ENCODE measurements around the gene SSH3.

The SSH3 gene, protein sequence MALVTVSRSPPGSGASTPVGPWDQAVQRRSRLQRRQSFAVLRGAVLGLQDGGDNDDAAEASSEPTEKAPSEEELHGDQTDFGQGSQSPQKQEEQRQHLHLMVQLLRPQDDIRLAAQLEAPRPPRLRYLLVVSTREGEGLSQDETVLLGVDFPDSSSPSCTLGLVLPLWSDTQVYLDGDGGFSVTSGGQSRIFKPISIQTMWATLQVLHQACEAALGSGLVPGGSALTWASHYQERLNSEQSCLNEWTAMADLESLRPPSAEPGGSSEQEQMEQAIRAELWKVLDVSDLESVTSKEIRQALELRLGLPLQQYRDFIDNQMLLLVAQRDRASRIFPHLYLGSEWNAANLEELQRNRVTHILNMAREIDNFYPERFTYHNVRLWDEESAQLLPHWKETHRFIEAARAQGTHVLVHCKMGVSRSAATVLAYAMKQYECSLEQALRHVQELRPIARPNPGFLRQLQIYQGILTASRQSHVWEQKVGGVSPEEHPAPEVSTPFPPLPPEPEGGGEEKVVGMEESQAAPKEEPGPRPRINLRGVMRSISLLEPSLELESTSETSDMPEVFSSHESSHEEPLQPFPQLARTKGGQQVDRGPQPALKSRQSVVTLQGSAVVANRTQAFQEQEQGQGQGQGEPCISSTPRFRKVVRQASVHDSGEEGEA

DNA sequence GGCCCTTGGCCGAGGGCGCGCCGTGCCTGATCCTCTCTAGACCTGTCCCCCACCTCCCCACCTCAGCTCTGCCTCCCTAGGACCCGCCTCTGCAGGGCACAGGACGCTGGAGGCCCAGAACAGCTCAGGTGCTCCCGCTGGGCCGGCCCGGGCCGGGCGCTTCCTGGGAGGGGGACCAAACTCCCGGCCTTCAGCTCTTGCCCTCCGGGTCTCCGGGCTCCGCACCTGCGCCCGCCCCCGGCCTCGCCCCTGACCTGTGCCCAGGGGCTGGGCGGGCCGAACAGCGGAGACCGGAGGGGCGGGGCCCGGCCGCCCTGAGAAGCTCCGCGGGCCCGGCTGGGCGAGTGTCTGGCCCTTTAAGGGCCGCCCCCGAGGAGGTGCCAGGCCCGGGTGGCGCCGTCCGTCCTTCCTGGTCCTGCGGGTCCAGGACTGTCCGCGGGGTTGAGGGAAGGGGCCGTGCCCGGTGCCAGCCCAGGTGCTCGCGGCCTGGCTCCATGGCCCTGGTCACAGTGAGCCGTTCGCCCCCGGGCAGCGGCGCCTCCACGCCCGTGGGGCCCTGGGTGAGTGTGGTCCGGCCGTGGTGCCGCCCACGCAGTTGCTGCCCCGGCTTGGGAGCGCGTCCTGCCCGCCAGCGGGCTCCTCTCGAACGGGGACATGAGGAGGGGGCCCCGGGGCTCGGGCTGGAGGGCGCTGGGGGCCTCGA, at the start of gene SSH3:
Gene SSH3 (plus strand): TSS at position 399 of the 703 bp plus-strand sequence. CDS start 96 bp downstream, at position 495.
- peak; percentile 43 for DNase-seq

DNA sequence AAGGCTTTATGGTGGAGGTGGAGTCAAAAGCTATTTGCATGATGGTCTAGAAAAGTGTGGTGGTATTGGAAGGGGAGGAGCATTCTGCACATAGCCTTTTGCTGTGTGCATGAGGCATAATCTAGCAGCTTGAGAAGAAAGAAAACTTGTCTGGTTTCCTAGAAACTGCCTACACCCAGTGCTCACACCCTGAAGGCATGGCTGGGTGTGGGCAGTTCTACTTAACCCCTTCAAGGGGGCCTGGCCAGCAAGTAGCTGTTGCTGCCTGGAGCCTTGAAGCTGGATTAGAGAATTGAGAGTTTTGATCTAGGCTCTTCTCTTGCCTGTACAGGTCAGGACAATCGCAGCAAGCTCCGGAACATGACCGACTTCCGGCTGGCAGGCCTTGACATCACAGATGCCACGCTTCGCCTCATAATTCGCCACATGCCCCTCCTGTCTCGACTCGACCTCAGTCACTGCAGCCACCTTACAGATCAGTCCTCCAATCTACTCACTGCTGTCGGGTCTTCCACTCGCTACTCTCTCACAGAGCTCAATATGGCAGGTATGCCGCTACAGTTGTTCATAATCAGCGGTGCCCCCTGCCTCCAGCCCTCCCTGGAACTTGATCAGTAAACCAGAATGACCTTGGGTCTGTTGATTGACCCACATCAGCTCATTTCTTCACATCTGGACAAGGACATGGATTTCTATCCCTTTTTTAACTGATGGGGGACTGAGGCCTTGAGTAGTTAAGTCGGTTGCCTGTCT, 49.3 kb upstream of the SSH3 start:
- DNase-seq: no peak

DNA sequence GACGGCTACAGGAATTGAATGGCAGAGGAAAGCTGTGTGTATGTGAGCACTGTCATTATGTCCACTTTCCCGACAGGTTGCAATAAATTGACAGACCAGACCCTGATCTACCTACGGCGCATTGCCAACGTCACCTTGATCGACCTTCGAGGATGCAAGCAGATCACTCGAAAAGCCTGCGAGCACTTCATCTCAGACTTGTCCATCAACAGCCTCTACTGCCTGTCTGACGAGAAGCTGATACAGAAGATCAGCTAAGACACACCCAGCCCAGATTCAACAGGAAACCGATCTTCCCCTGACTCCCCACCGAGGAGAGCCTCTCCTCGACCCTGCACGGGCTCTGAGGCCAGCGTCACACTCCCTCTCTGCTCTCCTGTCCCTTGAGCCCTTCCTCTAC, 48.5 kb upstream of the SSH3 start:
- no peak for DNase-seq

DNA sequence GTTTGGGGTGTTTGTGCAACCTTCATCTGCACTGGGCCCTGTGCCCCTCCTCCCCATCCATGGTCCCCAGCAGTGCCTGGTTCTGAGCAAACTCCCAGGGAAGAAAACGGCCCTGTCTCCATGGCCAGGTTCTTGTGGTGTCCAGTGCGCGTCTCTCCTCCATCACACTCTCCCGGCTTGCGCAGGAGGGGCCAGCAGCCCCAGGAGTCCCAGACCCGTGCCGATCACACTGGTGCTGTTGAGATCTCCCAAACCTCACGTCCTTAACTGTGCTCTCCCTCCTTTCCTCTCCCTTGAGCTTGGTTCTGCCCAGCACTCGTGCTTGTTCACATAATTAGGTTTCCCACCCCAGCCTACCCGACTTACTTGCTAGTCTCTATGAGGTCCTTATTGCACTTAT, 48.0 kb upstream of the SSH3 start:
- DNase-seq: no peak

DNA sequence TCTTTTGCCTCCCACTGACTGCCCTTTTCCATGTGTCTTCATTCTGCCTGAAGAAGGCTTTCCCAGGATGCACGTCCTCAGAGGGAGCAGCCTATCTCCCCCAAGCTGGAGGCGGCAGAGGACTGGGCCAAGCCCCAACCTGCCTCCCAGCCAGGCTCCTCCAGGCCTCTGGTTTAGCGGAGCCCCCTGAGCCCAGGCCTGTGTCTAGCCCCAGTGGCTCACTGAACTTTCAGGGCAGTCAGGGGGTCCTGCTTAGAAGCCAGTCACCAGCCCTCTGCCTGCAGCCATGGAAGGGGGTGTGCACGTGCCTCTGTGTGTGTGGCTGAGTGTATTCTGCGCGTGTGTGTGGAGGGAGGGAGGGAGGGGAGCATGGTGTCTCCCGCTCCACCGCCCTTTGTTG, 47.5 kb upstream of the SSH3 start:
- no peak for DNase-seq

DNA sequence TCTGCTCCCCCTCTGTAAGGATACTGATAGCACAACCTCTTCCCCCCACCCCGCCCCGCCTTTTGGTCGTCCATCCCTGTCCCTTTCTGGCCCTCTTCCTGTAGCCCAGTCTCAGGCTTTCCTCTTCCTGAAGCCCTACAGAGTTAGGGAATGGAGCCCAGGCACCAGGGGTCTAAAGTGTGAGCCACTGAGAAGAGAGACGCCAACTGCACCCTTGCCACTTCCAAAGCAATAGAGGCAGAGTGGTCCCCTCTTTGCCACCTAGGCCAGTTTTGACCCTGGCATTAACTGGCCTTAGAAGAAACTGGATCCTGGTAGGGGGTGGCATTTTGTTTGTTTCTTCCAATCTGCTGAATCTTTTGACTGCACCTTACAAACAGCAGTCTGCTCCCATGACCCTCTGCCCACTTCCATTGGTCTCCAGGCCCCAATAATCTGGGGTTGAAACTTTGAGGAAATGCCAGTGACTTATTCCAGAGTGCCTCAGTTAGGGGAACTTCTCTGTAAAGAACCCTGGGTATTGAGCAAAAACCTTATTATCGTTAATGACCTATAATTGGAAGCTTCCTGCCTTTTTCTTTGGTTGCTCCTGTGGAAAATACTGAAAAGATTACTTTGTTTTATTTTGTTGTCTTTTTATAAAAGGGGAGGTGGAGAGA, 46.7 kb upstream of the SSH3 start:
- no peak for DNase-seq

DNA sequence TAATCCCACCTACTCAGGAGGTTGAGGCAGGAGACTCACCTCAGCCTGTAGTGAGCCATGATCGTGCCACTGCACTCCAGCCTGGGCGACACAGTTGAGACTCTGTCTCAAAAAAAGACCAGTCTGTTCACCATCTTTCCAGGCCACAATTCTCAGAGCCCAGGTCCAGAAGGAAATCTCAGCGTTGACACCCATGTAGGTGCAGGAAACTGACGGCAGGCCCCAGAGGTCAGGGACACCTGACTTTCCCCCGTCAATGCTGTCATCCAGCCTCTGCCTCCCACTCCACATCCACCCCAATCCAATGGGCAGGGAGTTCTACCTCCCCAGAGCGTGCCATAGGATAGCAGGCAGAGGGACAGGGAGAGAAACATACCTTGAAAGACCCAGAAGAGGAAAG, 42.9 kb upstream of the SSH3 start:
- no peak for DNase-seq

DNA sequence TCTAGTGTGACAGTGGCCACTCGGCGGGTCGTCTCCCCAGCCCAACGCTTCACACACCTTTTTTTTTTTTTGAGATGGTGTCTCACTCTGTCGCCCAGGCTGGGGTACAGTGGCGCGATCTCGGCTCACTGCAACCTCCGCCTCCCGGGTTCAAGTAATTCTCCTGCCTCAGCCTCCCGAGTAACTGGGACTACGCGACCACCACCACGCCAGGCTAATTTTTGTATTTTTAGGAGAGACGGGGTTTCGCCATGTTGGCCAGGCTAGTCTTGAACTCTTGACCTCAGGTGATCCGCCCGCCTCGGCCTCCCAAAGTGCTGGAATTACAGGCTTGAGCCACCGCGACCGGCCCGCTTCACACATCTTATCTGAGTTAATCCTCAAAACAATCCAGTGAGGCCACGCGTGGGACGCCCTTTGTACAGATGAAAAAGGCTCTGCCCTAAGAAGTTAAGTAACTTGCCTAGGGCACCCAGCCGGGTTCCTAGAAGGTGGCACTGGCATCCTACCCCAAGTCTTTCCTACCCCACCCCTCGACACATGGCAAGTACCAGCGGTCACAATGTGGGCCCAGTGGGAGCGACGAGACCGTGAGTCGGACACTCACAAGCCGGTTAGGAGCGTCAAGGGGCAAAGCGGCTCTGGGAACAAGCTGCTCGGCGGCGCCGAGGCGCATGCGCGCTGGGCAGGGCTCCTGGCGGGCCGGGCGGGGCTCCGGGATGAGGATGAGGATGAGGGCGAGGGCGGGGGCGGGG, 42.3 kb upstream of the SSH3 start:
- peak; percentile 46 for DNase-seq

DNA sequence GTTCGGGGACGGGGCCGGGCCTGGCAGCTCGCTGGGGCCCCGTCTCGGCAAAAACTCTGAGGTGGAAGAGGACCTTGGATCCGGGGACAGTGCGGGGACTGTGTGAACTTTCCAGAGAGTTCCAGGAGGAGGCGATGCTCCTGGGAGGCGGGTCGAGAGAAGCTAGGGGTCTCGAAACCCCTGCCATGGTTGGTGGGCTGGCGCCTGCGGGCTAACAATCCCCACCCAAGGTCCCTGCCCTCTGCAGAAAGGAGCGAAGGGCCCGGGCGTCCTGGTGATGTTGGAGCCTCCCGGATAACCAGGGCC, 41.7 kb upstream of the SSH3 start:
- DNase-seq: no peak

DNA sequence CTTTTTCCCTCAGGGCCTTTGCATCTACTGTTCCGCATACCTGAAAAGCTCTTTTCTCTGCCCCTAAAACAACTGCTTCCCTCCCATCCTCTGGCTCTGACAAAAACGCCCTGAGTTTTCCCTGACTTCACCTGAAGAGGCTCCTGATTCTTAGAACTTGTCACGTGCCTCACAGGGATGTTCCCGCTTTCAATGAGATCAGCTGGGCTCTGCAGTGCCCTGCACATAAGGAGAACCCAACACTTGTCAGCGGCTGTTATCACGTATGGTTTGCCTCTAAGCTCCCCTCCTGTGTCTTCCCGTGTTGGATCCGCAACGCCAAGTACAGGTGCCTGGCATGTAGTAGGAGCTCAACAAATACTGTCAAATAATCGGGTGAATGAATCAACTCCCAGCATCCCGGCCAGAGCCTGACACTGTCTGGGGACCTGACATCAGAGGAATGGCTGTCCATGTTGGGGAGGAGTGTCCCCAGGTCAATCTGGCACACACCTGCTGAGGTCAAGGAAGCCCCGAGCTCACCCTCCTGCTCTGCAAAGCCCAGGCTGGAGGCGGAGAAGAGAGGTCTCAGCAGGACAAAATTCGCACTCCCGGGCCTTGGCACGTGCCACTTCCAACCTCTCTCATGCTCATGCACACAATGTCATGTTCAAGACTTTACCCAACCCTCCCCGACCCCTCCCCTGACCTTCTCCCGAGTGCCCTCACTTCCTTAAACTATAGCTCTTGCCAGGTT, 41.2 kb upstream of the SSH3 start:
- no peak for DNase-seq

DNA sequence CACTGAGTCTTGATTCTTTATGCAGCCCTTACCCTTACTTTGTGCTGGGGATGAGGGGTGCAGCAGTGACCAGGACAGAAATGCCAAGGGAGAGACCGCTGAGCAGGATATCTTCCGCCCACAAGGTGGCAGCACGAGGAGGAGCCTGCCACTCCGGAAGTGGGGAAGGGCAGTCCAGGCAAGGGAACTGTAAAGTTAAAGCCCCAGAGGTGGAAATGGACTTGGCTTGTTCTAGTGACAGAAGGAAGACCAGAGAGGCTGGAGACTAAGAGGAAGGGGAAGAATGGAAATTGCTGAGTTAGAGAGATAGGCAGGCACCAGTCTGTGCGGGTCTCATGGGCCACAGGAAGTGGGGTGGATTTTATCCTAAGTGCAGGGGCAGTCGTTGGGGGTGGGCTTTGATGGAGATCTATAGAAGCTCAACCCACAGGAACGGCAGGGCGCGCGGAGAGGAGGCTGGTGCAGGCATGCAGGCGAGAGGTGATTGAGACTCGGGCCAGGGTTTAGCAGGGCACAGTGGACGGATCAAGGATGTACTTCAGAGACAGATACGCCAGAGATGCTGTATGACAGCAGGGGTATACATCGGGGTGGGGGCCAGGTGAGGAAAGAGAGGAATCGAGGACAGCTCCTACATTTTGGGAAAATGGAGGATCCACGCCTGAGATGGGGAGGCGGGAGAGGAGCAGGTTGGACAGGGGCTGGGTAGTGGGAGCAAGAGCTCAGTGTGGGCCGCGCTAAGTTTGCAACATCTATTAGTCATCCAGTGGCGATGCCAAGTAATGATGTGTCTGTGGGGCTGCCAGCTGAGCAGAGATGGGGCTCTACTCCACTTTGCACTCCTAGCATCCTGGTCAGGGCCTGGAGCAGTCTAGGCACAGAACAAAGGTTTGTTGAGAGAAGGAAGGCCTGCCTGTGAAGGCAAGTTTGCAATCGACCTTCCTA, 40.3 kb upstream of the SSH3 start:
- peak; percentile 74 for DNase-seq

DNA sequence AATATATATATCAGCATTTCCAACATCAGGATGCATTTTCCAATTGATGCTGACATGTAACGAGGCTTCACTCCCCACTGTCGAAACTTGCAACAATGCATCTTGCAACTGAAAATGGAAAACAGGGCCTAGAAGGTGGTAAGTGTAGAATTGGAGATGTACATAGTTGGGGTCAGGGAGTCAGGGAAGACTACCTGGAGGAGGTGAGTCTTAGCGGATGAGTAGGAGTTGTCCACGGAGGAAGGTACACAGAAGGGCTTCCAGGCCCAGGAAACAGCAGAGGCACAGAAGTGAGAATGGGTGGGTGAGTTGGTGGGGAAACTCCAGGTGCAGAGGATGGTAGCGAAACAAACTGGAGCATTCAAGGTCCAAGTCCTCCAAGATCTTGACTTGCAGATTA, 39.1 kb upstream of the SSH3 start:
- no peak for DNase-seq

DNA sequence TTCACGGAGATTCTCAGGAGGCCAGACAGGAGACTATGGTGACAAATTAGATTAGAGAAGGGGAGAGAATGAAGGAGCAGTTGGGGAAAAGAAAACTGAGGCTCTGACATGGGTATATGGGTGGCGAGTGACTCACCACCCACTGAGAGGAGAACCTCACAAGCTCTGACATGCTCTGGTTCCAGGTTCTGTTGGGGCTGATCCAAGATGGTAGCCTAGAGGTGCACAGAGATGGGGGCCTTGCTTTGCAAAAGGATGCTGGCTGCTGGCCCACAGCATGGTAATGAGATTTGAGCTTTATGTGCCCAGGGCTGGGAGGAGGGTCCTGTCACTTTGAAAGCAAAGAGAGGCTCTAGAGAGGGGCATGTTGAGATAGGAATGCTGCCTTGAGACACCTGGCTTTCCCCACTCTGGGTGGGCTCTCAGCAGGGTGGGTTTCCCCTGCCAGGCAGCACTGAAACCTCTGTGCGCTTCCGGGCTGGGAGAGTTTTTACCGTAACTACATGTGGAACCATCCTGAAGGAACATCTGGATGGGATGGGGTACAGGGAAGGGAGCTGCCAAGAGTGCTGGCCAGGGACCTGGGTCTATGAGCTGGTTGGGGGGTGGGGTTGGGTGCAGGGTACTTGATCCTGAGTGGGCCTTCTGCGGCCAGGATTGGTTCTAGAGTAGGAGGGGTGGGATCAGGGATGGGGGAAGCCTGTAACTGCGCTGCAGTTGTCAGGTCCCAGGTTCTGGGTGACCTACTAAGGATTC, 38.3 kb upstream of the SSH3 start:
- no peak for DNase-seq

DNA sequence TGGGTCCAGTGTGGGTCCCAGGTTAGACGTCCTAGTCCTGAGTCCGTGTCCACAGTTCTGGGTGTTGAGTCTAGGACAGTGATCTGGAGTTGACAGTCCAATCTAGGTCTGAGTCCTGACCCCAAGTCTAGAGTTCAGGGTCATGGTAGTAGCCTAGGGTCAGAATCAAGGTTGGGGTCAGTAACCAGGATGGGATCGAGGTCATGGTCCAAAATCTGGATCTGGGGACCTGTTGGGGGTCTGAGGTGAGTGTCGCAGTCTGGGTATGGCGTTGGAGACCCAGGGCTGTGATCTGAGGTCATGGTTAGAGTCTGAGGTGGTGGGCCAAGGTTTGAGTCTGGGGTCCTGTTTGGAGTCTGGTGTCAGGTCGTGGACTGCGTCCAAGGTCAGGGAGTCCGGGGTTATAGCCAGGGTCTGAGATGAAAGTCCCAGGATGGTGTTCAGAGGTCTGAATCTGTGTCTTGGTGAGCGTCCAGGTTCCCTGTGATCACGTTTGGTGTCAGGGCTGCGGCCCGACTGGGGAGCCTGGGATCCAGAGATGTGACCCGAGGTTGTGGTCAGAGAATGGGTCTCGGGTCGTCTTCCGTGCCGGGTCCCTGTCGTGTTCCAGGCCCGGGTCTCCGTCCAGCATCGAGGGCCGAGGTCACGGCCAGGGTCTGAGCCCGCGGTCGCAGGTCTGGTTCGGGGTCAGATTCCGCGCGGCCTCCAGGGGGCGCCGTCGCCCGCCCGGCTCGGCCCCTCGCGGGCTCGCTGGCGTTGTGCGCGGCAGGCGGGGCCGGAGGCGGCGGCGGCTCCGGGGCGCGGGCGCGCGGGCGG, 37.5 kb upstream of the SSH3 start:
- peak; percentile 80 for DNase-seq

DNA sequence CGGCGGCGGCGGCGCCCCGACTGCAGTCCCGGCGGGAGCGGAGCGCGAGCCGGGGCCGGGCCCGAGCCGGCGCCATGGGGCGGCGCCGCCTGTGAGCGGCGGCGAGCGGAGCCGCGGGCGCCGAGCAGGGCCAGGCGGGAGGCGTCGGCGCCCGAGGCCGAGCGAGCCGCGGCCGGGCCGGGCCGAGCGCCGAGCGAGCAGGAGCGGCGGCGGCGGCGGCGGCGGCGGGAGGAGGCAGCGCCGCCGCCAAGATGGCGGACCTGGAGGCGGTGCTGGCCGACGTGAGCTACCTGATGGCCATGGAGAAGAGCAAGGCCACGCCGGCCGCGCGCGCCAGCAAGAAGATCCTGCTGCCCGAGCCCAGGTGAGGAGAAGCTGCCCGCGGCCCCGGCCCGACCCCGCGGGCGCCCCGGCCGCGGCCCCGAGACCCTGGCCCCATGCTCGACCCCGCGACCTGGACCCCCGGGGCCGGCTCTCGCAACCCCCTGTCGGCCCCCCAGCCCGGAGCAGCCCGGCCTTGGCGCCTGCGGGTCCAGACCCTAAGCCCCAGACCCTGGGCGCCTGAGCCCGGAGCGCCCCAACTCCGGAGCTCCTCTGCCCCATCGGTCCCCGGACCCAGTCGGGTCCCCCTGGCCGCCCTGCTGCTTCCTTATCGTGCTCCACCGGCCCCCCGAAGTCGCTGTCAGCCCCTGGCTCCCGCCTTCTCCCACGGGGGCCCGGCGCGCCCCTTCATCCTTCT, 36.7 kb upstream of the SSH3 start, which contains the start of gene GRK2:
Gene GRK2 (plus strand): TSS at position 25 of the 739 bp plus-strand sequence. CDS start 227 bp downstream, at position 252.
- peak; percentile 55 for DNase-seq

DNA sequence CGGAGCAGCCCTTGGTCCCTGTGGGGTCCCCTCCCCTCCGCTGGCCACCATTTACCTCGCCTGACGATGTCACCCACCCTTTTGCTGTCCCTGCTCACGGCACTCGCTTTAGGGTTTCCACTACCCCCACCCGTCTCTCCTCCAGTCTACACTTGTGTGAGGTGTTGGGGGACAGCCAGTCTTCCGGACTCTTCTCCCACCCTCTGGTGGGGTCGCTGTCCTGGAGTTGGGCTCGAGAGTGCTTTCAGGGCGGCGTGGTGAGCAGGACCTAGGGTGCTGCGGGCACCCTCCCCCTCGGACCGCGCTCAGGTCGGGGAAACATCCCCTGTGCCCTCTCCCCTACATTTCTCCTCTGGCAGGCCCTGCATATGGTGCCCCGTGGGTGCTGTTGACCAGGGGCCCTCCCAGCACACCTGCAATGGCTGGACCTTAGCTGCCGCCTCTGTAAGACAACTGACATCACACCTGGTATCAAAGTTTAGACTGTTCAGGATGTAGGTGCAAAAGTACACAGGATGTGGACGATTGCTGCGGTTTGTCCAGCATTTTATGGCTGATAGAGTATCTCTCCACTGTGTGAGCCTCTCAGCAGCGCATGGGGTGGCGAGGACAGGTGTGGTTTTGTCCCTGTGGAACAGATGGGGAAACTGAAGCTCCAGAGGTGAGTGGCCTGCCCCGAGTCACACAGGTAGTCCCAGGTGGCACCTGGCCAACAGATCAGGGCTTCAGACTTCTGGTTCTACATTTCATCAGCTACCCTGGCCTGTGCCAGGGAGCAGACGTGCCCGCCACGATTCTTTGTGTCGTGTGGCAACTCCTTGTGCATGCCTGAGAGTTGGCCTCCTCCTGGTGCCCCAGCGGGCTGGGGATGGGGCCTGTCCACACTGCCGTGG, 35.9 kb upstream of the SSH3 start:
- peak; percentile 31 for DNase-seq

All from activated naive CD4-positive, alpha-beta T cell treated with anti-CD3 and anti-CD28 coated beads, Interleukin-2, amount 50 U/mL, for 16 hours (primary cell).